ENCODE measurements around the gene LRRC10.

The LRRC10 gene, protein sequence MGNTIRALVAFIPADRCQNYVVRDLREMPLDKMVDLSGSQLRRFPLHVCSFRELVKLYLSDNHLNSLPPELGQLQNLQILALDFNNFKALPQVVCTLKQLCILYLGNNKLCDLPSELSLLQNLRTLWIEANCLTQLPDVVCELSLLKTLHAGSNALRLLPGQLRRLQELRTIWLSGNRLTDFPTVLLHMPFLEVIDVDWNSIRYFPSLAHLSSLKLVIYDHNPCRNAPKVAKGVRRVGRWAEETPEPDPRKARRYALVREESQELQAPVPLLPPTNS

DNA sequence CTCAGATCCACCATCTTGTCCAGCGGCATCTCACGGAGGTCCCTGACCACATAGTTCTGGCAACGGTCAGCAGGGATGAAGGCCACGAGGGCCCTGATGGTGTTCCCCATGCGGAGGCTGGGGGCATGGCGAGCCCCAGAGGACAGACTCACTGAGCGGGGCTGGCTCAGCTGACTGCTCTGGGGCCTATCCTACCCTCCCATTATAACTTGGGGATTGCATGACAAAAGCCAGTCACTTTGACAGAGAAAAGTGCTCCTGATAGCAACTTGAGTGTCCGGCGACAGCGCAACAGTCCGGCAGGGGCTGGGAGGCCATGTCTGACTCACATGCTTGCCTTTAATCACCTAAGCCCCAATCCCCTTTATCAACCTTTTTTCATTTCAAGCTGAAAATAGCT is at the start of gene LRRC10:
LRRC10 (minus strand) TSS at position 179 of the 400 bp plus-strand sequence; CDS start at position 110, 69 bp downstream.
- no peak for DNase-seq

DNA sequence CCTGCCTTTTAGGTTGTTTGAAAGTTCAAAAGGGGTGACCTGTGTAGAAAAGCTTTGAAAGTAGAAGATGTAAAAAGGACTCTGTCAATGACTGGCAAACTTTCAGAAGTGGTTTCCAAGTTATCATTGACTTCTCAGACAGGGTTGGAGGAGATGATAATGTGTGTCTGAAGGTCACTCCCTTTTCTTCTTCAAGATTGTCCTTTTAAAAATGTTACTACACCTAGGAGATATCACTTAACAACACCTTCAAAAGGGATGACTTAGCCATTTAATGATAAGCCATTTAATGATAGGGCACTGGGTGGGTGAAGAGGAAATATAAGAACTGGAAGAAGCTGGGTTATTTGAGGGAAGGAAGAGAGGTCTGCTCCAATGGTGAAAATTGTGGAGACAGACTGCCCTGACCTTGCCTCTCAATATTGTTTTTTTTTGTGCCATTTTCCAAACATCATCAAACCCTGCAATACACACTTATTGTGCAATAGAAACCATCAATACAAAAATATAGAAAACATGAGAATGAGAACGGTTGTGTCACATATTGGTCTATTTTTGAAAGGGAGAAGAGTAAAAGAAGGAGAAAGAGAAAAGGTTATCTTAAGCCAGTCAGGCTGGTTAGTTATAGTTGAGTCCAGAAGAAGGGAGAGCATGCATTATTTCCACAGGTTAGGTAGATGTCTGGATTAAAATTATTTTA is 49.6 kb upstream of the LRRC10 start:
- DNase-seq, result no peak

DNA sequence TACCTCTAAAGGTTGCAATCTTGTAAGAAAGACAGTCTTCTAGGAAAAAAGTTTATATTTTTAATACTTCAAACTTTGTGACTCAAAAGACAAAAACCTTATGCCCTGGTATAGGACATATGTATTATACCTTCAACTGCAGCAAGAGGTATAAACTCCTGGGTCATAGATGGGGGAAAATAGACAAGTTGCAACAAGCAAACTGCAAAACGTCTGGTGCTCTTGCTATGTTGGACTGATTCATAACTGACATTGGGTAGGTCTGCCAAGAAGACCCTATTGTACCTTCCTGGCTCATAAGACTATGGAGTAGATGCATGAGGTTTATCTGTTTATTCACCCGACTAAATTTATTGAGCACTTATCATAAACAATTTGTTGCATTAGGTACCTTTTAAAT is 47.5 kb upstream of the LRRC10 start:
- DNase-seq, result no peak

DNA sequence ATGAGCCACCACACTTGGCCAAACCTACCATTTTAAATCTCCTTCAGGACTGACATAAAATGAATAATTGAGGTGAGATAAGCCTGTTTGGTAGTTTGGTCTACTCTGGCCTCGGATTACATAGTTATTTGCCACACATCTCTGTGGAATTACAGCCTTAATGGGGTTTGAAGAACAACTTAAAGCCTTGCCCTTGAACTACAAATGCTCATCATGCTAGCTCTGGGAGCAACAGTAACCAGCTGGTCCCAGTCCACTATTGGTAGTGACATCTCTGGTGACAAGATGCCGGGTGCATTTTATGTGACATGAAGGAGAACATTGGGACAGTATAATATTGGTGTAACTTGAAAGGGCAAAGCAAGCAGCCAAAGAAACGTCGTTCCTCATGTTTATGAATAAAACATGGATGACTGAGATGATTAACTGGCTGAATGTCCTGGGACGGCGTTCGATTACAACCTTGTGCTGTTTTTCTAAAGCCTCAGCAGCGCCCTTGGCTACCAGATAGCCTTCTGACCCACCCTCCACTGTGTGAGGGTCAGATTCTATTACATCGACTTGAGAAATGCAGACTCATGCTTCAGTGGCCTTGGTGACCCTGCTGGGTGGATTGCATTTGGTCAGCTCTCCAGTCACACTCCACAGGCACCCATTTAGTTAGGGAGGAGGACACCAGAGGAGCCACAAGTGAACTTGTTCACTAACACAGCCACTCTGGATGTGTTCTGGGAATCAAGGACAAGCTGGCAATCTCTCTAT is 46.9 kb upstream of the LRRC10 start:
- DNase-seq, result no peak

DNA sequence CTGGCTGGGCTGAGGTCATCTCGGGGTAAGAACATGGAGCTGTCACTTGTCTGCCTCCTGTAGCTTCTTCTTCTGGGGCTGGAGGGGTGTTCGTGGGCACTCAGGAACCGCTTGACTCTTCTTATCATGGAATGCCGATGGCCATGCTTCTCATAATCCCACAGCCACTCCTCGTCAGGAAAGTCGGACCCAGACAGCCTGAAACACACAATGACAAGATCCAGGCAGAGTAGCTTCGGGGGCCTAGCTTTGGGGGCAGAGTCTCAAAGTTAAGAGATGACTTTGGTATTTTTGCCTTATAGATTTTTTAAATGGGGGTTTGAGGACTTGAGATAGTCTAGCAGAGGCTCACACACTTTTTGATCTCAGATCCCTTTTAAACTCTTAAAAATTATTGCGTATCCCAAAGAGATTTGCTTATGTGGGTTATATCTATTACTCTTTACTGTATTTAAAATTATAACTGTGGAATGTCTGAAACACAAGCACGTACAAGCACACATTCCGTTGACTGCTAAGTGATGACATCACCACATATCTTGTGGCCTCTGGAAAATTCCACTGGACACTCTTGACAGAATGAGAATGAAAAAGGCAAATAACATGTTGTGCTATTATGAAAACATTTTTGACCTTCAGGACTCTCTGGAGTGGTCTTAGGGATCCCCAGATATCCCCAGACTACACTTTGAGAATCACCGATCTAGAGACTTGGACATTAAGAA is 45.1 kb upstream of the LRRC10 start:
- no peak for DNase-seq

DNA sequence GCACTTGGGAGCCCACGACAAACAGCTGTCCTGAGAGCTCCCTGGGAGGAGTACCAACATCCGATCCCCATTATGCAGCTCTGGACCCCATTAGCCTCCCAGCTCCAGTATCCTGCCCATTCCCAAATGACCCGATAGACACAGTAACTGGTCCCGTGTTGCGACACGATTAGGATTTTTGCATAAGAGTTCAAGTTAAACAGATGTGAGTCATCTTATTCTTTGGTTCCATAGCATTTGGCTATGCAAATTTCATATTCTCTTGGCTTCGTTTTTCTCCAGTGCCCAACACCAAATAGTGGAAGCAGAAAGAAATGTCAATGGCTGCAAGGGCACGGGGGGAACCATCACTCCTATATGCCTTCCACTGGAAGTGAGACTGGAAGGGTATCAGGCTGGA is 43.0 kb upstream of the LRRC10 start:
- DNase-seq, result no peak

DNA sequence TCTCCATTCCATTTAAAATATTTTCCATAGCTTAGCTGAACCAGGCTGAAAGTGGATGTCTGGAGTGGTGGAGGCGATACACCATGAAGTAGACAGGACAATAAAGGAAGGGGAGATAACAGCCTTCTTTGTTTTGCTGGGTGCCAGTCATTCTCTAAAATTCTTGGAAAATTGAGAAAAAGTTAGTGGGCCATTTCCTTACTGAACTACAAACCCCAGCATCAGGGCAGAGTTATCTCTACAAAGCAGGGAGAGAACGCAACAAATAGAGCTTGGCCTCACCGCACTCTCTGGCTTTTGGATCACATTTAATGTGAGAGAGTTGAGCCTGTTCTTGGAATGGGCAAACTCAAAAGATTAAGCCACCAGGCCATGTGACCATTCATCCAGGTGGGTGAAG is 41.2 kb upstream of the LRRC10 start:
- no peak for DNase-seq

DNA sequence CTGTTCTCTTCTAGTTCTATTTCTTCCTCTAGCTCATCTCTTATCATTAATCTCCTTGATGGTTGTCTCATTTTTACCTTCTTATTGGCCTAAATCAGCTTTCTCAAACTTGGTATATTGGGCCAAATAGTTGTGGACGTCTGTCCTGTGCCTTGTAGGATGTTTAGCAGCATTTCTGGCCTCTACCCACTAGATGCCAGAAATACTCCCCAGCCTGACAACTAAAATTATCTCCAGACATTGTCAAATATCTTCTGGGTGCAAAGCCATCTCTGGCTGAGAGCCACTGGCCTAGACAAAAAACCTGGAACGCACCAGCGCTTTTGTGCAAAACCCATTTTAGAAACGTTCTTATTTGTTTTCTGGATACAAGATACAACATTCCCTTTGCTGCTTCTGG is 38.8 kb upstream of the LRRC10 start:
- DNase-seq, result no peak

DNA sequence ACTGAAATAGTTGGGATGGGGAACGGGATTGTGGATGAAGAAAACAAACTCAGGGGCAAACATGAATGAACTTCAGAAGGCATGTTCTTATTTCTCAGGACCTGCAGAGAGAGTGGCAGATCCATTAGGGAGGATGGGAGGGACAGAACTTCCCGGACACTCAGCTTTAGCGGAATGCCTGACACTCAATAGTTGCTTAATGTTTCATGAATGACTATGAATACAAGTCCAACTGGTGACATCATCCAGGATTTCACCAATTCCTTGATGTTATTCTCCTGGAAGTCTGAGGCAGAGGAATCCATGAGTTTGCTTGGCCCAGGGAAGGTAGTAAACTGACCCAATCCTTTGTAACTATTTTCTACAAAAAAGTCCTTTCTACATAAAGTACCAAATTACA is 37.8 kb upstream of the LRRC10 start:
- no peak for DNase-seq

DNA sequence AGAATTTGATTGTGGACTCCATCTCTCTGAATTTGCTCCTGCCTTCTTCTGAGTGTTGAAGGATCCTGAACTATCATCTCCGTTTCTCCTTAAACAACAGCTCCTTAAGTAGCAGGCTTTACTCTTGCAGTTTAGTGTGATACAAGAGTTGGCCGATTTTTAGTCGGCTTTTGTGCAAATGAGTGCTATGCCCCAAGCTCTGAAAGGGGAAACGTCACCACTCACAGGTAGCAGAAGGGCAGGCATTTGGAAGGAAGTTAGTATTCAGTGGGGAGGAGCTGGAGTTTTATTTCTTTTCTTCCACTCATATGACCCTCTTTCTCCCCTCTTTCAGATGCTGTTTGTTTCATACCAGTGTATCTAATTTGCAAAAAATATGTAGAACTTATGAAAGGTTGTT is 36.5 kb upstream of the LRRC10 start:
- DNase-seq, result no peak

DNA sequence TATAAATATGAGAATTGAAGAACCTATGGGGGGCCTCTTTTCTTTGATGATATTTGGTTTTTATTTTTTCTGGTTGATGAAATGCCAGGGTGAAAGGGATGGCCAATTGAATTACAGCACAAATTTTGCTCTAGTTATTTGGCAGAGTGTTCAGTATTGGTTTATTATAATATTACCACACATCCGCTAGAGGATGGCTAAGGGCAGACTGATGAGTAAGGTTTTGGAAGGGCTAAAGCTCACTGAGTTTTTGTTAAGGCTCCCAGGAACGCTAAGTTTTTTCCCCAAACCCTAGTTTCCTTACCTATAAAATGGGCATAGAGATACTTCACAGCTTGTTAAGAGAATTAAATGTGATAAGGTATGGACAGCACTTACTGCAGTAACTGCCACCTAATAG is 34.3 kb upstream of the LRRC10 start:
- no peak for DNase-seq

DNA sequence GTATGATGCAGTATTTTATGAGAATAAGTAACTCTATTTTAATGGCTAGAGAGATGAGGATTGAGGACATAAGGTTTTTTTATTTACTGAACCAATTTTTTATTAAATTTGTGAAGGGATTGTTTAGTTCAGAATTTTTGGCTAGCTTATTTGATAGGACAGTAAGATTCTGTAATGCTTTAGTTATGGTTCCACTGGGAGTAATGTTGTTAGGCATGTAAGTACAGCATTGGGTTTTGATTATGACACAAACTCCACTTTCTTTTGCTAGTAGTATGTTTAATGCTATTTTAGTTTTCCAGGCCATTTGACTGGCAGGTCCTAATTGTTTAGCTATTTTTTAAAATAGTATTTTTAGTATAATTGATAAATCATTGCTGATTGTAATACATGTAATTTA is 33.8 kb upstream of the LRRC10 start:
- DNase-seq, result no peak

DNA sequence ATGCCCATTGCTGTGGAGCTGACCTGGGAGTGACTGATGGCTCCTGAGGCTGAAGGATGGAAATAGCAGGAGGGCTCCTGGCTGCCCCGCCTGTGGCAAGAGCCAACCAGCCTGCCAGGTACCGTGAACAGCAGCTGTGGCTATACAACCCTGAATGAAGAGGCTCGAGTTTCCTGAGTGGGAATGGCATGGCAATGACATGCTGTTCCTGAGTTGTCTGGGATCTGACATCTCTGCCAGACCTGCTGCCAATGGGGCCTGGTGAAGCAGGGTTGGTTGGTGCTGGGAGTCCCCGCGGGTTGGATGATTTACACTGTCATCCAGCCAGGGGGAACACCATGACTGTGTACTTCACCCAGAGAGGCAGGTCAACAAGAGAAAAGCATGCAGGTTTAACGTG is 31.8 kb upstream of the LRRC10 start:
- no peak for DNase-seq

DNA sequence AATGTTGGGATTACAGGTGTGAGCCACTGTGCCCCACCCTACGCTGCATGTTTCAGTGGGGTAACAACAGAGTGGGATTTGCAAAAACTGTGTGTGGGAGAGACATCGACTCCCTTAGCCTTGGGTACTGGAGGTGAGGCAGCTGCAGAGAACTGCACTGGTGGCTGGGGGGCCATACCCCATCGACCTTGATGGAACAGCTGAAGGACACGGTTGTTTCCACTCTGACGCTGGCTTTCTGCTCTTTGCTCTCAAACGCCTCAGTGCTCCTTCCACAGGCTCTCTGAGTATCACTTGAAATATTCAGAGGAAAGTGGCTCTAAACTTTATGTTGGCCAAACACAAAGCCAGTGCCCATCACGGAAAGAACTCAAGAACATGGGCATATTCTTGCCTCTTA is 30.8 kb upstream of the LRRC10 start:
- DNase-seq, result no peak

DNA sequence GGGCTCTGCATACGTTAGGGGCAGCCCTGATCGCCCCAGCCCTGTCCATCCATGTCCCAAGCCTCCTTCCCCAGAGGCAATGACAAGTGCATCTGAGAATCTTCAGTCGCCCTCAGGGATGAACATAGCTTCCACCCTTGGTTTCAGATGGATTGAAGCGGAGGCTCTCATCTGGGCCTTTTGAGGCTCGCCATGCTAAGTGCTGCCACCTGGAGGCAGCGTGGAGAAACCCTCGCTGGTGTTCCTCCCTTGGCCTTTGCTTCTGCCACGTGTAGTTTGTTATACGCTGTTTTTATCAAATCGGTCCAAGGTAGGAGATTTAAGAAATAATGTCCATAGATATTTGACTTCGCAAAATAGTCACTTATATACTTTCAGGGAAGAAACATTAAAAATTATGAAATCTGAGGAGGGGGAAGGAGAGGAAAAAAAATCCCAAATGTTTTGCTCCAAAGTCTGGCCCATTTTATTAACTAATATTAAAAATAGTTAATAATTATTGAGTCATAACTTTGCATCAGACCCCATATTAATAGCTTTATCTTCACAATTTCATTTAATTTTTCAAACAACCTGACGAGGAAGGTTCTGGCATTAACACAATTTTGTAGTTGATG is 28.8 kb upstream of the LRRC10 start:
- peak in 28 of 58 donors; percentile 2 to 50 (median 10) for DNase-seq

DNA sequence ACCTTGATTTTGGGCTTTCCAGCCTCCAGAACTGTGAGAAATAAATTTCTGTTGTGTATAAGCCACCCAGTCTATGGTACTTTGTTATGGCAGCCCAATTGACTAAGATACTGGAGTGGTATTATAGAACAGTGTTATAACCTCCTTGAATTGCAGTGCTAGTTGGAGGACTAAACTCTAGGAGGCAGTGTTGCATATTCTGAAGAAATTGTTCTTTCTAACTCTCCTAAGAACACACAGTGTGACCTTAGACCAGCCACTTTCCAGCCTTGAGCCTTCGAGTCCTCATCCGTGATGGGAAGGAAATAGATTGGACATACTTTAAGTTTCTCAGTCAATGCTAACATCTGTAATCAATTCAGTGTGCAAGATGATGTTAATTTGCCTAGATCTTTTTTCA is 22.4 kb upstream of the LRRC10 start:
- DNase-seq, result no peak

DNA sequence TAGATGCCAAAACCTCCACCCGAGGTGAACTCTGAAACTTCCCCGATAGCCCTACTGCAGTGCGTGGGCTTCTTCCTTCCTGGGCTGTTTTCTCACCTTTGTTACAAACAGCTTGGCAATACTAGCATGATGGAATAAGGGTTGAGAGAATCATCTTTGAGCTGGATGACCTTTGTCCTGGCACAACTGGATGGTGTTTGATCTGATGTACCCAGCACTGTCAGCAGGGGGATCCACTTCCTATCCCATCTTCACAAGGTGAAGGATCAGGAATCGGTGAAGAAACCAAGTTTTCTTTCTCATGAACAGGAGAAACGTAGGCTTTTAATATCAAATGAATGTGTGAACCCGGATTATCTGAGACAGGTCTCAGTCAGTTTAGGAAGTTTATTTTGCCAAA is 19.5 kb upstream of the LRRC10 start:
- no peak for DNase-seq

DNA sequence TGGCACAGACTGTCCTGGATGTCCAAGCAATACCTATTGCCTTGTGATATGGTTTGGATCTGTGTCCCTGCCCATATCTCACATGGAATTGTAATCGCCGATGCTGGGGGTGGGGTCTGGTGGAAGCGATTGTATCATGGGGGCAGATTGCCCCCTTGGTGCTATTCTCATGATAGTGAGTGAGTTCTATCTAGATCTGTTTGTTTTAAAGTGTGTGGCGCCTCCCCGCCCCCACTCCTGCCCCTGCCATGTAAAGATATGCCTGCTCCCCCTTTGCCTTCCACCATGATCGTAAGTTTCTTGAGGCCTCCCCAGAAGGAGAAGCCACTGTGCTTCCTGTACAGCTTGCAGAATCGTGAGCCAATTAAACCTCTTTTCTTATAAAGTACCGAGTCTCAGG is 16.8 kb upstream of the LRRC10 start:
- DNase-seq, result no peak

DNA sequence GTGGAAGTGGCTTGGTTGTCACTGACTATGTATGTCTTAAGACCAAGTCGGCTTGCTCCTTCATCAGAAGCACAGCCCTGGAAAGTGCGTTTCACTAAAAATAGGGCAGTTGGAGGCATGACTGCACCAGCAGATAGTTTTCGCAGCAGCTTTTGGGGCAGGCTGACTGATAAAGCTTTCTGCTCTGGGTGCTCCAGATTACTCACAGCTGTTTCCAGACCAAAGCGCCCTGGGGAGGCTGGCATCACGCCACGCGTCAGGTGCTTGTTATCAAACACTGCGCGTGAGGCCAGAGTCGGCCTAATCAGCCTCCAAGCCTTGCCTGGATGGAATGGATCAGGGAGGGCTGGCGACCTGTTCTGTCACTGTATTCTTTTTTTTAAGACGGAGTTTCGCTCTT is 13.3 kb upstream of the LRRC10 start:
- DNase-seq, result peak in 9 of 58 donors; percentile 2 to 22 (median 4)

DNA sequence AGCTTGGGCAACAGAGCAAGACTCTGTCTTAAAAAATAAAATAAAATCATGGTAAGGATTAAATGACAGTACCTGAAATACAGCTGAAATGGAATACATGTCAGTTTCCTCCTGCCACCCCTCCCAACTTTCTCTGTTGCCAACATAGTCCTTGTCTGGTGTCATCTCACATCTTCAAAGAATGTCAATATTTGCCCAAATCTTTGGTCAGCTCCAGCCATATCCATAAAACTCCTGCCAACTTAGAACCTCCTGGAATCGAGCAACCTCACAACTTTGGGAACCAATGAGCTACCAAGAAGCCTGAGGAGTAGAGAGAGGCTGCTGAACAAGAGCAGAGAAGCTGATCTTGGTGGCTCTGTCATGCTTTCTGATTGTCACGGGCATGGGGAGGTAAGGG is 10.8 kb upstream of the LRRC10 start:
- DNase-seq, result no peak

DNA sequence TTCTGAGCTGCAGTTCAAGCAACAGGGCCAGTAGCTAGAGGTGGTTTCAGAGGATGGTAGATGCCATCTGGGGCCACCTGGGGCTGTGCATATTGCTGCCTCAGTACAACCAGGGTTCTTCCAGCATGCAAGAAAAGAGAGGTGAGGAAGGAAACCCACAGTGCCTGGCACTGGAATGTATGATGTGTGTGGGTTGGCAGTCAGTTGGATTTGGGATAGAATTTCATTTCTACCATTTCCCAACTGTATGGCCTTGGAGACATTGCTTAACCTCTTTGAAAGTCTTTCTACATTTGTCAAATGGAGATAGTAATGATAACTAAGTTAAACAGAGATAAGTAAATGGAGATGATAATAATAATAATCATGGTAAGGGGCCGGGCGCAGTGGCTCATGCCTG is 10.2 kb upstream of the LRRC10 start:
- DNase-seq, result no peak

All from anterior cingulate cortex (tissue), 58 donors.